ENCODE data around the gene AFAP1L1.

The AFAP1L1 gene

DNA sequence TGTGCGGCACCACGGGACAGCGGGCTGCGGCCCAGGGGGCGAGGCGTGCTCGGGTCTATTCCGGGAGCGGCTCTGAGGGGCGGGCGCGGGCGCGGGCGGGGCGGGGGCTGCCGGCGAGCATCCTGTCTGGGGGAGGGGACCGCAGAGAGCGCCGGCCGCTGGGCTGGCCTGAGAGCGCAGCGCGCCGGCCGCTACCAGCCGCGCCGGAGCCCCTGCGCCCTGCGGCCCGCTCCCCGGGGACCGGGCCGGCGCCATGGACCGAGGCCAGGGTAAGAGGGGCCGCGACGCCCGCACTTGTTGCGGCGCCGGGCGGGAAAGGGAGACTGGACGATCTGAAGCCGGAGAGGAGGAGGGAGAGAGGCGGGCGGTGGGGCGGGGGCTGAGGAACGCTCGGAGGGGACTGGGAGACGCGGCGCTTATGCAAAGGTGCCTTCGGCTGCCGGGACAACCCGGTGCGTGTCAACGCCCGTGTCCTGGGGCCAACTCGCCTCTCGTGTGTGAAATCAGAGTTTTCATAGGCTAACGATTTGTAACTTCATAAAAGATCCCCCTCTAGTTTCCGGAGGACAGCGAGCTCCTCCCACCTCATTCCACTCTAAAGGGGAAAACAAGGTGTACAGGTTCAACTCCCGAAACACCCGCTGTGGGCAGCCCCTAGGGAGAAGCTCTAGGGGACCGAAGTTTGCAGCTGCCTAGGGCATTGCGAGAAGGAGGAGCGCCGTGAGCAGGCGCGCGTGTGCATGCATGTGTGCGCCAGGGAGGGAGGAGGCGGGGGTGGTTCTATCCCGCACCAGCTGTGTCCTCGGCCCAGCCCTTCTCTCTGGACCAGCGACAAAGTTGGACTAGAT is at the start of gene AFAP1L1:
Gene AFAP1L1 (plus strand): TSS at position 144 of the 848 bp plus-strand sequence. CDS start 110 bp downstream, at position 254.
- no peak for DNase-seq

DNA sequence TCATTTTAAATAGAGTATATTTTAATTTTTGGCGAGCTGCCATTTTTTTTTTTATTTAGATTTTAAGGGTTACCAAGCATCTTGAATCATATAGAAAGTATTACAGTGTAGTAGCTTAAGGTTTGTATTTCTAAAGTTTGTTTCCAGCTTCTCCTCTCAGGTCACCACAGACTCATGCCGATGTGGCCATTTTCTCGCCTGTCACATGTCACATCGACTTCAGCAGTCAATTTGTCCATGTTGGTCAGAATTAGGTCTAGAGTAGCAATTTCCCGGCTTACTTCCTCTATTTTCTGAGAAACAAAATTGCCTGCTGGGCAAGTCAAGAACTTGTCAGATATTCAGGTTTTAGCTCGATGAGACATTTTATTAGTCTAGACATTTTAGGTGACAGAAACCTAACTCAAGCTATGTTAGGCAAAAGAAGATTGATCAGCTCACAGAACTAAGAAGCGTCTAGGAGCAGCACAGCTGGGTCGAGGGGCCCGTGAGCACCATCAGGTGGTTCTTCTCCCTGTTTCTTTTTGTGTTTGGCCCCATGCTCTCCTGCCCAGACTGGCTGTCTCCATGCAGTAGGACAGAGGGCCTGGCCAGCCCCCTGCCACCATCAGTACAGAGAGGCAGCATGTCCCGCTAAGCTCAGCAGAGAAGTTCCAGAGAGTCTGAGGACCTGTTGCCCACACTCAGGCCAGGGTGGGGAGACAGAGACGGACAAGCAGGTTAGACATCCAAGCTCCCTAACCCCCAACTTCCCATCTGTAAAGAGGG is 48.4 kb upstream of the AFAP1L1 start:
- no peak for DNase-seq

DNA sequence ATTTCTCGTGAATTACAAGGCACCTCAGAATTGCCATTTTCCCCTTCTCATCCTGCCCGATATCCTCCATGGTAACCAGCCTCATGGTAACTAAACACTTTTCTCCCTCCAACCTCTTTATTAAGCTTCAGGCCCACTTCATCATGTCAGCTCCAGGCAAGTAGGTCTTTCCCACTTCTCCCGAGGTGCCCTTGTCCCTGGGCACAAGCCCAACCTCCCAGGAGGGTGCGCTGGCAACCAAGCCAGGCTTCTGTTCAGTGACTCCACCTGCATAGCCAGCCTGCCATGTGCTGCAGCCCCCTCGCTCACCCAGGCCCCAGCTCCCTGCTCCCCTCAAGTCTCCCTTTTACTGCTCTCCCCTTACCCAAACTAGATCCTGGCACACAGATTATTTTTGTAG is 47.4 kb upstream of the AFAP1L1 start:
- no peak for DNase-seq

DNA sequence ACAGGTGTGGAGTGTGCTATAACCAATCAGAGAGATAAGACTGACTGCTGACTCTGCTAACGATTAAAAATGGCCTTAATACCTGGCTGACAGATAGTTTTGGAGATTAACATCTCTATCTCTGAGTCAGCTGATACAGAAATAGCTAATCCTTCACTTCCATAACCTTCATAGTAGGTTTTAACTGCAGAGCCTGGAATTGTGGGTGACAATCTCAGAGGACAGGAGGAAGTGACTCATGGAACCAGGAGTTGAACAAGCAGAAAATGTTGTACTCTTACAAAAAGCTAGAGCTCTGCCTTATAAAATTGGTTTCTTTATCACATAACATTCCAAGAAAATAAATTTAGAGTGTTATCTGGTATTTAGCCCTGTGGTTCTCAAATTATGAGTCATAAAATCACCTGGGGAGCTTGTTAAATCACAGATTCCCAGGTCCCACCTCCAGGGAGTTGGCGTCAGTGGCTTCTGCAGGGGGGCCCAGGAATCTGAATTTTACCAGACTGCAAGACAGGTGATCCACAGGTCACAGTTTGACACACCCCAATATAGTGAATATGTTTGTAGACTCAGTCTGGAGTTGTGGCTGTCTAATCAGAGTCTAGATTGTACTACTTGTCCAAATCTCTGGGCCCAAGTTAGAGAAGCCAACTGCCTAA is 44.4 kb upstream of the AFAP1L1 start:
- DNase-seq, result no peak

DNA sequence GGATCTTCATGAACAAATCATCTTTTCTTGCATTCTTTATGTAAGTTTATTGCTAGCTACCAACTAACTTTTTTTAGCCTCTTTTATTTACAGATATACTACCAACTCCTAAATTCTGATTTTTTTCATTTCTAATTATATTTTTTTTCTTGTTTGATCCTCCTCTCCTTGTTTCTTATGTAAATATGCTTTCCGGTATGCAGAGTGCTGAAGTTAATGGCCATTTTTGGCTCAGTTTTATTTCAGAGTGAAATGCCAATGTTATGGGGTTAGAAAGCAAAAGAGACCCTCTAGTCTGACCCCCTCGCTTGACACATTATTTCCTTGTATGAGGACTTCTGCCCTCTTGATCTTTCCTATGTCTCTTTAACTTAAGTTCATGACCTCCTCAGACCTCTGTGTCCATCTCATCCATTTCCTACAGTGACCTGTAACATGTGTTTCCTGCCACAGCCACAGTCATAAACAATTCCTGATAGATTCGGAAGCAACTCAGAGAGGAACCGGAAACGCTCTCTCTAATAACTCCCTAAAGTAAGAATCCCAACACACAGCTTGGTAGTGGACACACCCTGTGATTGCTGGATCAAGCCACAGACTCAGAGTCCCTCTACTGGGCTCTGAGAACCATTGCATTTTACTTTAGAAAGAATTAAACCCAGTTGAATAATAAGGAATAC is 42.9 kb upstream of the AFAP1L1 start:
- DNase-seq, result no peak

DNA sequence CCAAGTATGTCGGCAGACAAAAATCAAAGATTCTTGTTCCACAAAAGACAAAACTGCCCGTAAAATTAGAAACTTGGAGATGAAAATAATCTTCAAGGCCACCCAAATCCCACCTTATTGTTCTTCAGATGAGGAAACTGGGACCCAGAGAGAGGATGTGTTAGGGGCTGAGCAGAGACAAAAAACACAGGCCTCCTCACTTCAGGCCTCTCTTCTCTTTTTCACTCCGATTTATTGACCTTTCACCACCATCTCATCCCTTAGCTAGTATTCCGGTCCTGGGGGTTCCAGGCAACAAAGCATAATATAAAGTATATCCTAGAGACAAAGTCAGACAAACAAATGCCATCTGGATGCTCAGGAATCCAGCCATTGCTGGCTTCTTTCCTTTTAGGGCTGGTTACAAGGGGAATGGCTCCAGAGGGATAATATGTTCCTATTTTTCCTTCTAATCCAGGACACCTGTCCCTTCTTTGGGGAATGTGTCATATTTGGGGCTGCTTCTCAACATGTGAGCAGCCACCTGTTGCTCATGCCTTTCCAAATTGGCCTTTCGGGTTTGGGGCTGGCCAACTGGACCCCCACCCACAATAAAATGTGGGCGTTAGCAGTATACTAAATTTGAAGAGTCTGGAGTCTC is 42.2 kb upstream of the AFAP1L1 start:
- no peak for DNase-seq

DNA sequence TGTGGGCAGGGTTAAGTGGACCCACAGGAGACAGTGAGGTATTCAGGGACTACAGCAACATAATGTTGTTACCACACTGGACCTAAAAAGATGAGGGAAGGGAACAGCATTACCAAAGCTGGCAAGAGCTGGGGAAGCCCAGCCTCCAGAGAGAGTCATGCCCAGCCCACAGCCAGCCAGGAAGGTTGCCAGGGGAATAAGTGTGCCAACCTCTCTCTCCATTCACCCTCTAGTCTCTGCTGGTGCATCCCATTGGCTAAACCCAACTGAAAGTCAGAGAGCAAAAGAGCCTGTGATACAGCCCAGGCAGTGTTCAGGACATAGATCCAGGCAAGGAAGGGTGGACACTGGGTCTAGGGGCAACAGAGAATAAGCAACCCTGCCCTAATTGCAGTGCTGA is 35.8 kb upstream of the AFAP1L1 start:
- DNase-seq, result no peak

DNA sequence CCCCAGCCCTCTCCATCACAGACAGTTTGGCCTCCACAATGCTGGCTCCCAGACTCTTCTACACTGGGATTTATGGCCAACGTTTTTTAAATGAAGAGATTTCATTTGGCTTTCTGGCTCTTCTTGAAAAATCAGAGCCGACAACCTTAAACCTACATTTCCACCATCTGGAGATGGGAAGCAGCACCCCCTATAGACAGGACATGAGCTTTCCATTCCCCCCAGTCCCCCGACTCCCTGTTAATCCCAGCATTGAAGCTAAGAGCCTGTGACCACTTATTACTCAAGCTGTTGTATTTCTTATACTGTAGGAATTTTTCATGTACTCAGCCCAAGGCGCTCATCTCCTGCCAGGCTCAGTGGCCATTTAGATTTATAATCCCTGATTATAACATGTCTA is 34.0 kb upstream of the AFAP1L1 start:
- no peak for DNase-seq

DNA sequence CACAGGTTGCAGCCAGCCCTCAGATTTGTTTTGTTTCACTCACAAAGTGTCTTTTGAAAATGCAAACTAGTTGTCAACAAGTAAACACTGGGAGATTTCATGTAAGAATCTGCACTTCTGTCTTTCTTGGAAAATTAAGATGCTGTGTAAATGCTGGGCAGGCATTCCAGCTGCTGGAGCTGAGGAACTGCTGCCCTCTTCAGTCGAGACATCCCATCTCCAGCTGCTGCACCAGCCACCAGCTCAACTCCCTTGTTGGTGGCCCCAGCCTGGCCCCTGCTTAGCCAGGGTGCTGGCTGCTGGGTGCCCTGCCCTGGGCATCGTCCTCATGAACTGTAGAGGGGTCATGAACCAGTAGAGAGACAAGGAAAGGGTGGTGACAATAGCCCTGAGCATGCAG is 33.1 kb upstream of the AFAP1L1 start:
- no peak for DNase-seq

DNA sequence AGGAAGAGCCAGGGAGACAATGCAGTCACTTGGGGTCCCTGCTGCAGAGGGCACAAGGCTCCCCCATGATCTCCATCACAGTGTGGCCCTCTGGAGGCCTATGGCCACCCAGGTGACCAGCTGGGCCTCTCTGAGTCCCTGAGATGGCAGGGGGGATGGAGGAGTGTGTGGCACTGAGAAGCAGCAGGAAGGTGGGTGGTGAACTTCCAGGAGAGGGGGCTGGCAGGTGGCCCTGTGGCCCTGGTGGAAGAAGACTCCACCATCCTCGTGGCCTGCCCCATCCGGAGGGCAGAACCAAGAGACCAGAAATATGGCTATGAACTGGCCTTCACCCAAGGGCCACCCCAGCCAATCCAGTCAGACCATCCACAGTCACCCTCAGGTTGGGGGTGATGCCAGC is 31.7 kb upstream of the AFAP1L1 start:
- DNase-seq, result no peak

DNA sequence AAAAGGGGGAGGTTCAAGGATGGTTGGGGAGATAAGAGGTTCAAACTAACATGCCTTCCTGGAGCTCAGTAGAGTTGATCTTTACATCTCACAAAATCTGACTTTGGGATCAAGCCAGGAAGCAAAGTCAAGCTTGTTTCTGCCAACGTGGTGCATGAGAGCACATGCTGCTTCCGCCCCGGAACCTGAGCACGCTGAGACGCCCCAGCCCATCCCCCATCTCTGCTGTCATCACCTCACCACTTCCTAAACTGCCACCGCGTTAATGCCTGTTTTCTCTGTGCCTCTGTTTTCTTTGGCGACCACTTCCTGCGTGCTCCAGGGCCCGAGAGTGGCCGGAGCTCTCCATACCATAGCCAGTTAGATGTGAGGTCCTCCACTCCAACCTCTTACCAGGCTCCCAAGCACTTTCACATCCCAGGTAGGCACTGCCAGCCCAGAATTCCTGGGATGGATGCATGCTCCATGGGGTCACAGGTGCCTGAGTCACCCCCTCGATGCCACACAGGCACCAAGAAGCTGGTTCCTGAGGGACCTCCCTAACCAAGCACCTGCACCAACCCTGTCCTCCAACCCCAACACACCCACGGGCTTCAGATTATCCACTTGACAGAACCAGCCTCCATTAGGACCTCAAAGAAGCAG is 31.2 kb upstream of the AFAP1L1 start:
- DNase-seq, result peak; percentile 79

DNA sequence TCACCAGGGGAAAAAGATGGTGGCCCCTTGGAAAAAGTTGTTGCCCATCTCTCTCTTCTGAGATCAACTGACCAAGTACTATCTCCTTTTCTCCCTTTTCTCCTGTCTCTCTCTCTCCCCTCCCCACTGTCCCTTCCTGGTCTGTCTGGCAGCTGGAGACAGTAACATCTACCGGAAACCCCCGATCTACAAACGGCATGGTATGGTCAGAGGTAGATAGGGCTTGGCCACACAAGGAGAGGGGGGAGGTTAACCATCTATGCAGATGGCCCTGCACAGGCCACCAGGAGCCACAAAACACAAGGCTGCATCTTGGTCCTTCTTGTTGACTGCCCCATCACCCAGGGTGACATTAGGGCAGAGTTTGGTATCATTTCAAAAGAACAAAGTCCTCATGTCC is 29.3 kb upstream of the AFAP1L1 start:
- DNase-seq, result no peak

DNA sequence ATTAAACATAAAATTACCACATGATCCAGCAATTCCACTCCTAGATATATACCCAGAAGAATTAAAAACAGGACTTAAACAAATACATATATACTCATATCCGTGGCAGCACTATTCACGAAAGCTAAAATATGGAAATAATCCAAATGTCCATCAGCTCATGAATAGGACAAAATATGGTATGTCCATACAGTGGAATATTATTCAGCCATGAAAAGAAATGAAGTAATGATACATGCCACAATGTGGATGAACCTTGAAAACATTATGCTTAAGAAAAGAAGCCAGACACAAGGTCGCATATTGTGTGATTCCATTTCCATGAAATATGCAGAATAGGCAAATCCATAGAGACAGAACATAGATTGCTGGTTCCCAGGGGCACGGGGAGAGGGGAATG is 24.8 kb upstream of the AFAP1L1 start:
- no peak for DNase-seq

DNA sequence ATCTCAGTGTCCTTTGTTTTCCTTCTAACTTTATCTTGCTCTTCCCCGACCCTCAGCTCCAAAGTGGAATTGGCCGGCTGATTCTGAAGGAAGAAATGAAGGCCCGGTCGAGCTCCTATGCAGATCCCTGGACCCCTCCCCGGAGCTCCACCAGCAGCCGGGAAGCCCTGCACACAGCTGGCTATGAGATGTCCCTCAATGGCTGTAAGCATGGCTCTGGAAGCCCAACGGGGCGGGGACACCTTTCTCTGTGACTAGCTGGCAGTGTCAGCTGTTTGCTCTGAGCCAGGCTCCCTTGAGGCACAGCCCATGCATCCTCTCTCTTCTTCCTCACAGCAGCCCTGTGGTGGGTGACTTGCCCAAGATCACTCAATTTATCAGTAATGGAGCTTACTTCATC is 23.9 kb upstream of the AFAP1L1 start:
- no peak for DNase-seq

DNA sequence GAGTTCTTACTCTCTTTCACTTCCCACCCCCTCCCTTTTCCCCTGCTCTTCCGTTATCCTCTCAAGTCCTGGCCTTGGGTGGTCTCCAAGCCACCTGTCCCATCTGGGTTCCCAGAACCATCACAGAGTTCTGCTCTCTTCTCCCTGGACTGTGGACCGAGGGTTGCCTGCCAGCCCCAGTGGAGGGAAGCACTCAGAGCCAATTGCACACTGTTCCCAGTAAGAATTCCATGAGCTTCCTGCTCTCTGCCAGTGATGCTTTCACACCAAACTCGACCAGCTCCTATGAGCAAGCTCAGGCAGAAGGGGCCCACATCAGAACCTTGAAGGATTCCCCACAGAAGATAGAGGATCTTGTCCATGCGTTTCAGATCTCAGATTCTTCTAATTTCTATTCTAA is 20.1 kb upstream of the AFAP1L1 start:
- no peak for DNase-seq

DNA sequence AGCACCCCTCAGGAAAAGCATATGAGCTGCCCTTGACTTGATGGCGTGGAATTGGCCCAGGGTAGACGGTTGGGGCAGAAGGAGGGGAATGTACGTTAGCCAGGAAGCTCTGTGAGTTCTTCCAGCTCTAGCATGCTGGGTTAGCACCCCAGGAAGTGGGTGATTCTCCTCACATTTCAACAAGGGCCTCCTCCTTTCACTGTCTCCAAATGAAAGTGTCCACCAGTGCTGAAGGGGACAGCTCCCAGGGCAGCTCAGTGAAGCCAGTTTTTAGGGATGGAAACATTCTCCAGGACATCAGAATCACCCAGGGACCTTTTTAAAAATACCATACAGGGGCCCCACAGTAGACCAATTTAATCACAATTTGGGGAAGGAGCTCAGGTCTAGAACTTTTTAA is 17.2 kb upstream of the AFAP1L1 start:
- no peak for DNase-seq

DNA sequence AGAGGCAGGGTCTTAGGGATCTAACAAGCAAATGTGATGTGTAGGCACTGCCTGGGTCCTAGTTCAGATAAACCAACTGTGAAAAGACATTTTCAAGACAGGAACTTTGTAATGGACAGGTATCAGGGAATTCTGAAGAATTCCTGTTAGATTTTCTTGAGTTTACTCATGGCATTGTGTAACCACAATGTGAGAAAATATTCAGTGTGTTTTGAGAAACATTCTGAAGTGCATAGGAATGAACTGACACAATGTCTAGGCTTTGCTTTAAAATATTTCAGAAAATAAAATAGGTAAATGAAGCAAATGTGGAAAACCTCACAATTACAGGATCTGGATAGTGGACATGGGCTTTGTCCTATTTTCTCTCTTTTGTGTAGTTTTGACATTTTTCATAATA is 15.2 kb upstream of the AFAP1L1 start:
- DNase-seq, result no peak

DNA sequence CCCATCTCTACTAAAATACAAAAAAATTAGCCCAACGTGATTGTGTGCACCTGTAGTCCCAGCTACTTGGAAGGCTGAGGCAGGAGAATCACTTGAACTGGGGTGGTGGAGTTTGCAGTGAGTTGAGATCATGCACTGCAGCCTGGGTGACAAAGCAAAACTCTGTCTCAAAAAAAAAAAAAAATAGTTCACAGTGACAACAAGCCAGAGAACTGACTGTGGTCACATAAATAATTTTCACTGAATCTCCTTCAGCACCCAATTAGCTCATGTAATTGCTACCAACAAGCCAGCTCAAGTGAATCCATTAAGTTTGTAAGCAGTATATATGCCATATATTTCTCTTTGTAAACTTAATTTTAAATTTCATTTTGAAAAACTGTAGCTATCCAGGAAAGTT is 14.5 kb upstream of the AFAP1L1 start:
- DNase-seq, result no peak

DNA sequence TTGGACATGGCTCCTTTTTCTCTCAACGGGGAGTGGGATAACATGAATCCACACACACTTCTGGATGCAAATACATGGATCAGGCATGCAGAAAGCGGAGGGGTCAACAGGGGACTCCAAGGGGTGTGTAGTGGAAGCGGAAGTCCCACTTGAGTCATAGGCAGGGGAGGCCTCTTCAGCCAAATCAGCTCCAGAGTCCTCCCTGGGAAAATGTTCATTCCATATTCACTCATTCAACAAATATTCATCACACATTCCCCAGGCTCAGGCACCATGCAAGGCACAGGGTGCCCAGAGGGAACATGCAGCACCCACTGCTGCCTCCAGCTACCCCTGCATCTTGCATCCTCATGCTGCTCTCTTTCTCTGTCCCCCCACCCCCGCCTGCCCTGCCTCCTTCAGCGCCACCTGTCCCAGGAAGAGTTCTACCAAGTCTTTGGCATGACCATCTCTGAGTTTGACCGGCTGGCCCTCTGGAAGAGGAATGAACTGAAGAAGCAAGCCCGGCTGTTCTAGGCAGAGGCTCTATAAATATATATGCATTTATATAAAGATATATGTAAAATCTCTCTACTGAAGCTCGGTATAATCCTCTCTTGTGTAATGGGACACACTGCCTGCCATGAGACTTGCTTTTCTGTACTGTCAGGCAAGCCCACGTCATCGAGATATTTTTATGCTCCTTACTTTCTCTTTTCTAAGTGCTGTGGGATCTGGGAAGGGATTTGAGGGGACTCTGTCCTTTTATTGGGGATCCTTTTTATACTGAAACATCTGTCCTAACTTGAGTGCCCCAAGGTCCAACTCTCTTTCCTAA is 13.6 kb upstream of the AFAP1L1 start:
- no peak for DNase-seq

DNA sequence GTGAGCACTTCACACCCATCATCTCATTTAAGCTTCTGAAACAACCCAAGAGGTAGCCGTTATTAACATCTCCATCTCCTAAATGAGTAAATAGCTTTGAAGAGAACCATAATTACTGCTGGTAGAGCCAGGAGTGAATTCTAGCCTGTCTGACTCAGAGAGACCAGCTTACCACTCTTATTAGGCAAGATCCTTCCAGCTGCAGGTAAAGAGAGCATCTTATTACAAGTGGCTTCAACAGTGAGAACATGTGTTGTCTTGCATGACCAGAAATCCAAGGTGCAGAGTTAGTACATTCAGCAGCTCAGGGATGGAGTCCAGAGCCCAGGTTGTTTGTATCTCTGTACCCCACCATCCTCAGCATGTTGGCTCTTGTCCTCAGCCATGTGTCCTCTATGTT is 10.9 kb upstream of the AFAP1L1 start:
- DNase-seq, result no peak

DNA sequence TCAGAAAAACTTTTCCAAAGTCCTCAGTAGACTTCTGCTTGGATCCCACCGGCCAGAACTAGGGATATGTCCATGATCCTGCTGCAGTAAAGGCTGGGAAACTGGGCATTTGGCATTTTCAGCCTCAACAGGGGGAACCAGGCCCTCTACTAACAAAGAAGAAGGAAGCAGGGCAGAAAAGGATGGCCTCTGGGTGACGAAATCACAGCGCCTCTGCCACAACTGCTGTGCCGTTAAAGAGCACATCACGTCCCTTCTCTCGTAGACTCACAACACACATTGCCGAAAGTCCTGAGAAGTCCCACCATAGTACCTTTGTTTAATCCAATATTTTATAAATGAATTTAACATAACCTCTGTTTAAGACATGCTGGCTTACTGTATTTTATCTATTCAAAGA is 10.4 kb upstream of the AFAP1L1 start:
- no peak for DNase-seq
